Nephron progenitor cell (in vitro differentiated cells): Measurements from ENCODE around the gene CAPZA1.
"Not testable (repeated sequence)": the region's sequence is repeated elsewhere in the genome, so short reads cannot be mapped to it uniquely, and the experiment has no call there.

ENCODE experiments used
- DNase-seq: peaks from one replicate; pipeline ENCODE4 v3.0.0; 2021
- H3K27ac Mint-ChIP-seq: 2 replicates; pipeline ENCODE4 v1.8.0; 2021; ENCODE audit warnings: mild to moderate bottlenecking, moderate library complexity, mixed read lengths
- H3K27me3 Mint-ChIP-seq: 2 replicates; pipeline ENCODE4 v1.8.0; 2021; ENCODE audit warnings: mild to moderate bottlenecking, low read depth, mixed read lengths; ENCODE audit not compliant: poor library complexity
- H3K36me3 Mint-ChIP-seq: 2 replicates; pipeline ENCODE4 v1.8.0; 2021; ENCODE audit warnings: low read depth, mixed read lengths
- H3K4me1 Mint-ChIP-seq: 2 replicates; pipeline ENCODE4 v1.8.0; 2021; ENCODE audit warnings: mixed read lengths
- H3K4me3 Mint-ChIP-seq: 2 replicates; pipeline ENCODE4 v1.8.0; 2021; ENCODE audit warnings: mild to moderate bottlenecking, moderate library complexity, mixed read lengths
- H3K9me3 Mint-ChIP-seq: 2 replicates; pipeline ENCODE4 v1.8.0; 2021; ENCODE audit warnings: mild to moderate bottlenecking, moderate library complexity, mixed read lengths
- TF ChIP-seq, protein P1 (sequence below): fragments of 200-600 bp; sonication (generic); IDR thresholded peaks from 2 replicates; pipeline ENCODE4 v1.5.0; 2021; ENCODE audit warnings: antibody characterized with exemption

Gene CAPZA1

DNA sequence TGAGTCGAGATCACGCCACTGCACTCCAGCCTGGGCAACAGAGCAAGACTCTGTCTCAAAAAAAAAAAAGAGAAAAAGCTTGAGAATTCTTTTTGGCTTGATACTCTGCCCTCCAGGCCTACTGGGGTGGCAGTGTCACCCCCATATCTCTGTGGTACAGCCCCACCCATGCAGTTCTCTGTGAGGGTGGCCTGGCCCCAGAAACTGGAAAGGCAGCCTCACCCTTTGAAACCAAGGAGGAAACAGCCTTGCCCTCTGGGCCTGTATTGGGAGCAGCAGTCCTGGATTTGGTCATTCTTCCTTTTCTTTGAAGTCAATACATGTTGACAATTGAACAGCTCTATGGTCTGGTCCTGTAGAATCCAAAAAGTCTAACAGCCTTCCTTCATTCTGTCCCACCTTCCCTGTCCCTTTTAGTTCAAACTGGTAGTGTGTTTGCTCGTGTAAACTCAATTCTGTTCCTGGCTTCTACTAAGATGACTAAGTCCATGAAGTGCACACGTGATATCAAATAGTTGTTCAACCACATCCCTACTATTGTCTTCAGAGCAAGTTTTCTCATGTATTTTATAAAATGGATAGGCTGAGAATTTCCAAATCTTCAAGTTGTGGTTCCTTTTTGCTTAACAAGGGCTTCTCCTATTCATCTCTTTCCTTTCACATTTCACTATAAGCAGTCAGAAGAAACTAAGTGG lies 13.9 kb upstream of the CAPZA1 start:
- H3K36me3 Mint-ChIP-seq = peaks cover 72% of the 10 kb centered on the region
- H3K27me3 Mint-ChIP-seq = no peaks in the 10 kb centered on the region

DNA sequence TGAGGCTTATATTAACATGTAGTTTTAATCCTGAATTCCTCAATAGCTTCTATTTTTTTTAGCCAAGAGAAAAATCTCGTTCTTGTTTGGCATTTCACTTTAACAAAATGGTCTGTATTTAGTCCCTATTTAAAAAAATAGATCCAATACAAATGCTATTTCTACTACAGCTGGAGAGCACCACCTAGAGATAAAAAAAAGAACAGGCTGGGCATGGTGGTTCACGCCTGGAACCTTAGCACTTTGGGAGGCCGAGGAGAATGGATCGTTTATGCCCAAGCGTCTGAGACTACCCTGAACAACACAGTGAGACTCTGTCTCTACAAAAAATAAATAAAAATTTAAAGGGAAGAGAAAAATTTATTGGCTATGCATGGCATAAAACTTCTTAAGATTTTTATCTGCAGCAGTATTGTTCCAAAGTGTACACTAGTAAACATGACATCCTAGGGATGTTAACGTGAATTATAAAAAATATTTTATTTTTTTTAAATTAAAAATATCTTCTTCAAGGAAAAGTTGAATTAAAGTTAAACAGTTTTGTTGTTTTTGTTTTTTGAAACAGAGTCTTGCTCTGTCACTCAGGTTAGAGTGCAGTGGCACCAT lies 5.1 kb upstream of the CAPZA1 start:
- no peak for DNase-seq
- peaks cover 39% of the 10 kb centered on the region for H3K36me3 Mint-ChIP-seq
- H3K27me3 Mint-ChIP-seq = no peaks in the 10 kb centered on the region
- H3K4me3 Mint-ChIP-seq = no peak overlapping the region
- H3K9me3 Mint-ChIP-seq = no peaks in the 10 kb centered on the region
- H3K4me1 Mint-ChIP-seq = peaks cover 15% of the 10 kb centered on the region
- TF ChIP-seq, protein P1, sequence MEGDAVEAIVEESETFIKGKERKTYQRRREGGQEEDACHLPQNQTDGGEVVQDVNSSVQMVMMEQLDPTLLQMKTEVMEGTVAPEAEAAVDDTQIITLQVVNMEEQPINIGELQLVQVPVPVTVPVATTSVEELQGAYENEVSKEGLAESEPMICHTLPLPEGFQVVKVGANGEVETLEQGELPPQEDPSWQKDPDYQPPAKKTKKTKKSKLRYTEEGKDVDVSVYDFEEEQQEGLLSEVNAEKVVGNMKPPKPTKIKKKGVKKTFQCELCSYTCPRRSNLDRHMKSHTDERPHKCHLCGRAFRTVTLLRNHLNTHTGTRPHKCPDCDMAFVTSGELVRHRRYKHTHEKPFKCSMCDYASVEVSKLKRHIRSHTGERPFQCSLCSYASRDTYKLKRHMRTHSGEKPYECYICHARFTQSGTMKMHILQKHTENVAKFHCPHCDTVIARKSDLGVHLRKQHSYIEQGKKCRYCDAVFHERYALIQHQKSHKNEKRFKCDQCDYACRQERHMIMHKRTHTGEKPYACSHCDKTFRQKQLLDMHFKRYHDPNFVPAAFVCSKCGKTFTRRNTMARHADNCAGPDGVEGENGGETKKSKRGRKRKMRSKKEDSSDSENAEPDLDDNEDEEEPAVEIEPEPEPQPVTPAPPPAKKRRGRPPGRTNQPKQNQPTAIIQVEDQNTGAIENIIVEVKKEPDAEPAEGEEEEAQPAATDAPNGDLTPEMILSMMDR = no peak
- no peak overlapping the region for H3K27ac Mint-ChIP-seq

More for the DNA sequence above, 13.9 kb upstream of the CAPZA1 start:
- TF ChIP-seq, protein P1 = no peak
- Mint-ChIP-seq H3K9me3 (no peaks in the 10 kb centered on the region), H3K4me1 (no peaks in the 10 kb centered on the region), H3K27ac (no peak overlapping the region), H3K4me3 (no peak overlapping the region)
- no peak for DNase-seq

DNA sequence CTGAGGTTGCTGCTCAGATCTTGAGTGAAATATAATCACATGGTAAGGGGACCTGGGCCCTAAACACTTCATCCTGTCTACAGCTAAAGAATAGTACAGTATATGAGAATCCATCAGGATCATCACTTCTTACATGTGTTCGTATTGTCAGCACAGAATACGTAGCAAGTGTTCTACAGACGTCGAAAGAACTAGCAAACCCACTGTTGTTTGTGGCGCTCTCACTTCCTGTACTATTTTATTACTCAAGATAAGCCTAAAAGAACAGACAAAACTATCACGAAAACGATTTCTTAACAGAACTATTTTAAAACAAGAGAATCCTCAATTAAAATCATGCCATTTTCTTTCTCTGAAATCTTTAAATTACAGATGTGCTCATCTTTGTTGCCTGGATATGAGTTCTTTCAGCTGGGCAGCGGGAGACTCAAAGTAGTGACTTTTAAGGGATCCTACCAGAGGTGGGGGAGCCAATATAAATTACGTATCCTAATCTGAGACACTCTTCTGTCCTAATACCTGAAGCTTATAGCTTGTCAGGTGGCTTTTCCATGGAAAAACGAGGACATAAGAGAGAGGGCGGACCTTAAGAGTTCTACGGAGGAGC lies 1.4 kb upstream of the CAPZA1 start:
- Mint-ChIP-seq H3K4me1 (peaks cover 35% of the 10 kb centered on the region), H3K9me3 (no peaks in the 10 kb centered on the region), H3K36me3 (peaks cover 16% of the 10 kb centered on the region), H3K4me3 (peak overlapping the region; percentile 100), H3K27ac (peak overlapping the region; percentile 100), H3K27me3 (no peaks in the 10 kb centered on the region)
- no peak for DNase-seq
- TF ChIP-seq, protein P1 = no peak

DNA sequence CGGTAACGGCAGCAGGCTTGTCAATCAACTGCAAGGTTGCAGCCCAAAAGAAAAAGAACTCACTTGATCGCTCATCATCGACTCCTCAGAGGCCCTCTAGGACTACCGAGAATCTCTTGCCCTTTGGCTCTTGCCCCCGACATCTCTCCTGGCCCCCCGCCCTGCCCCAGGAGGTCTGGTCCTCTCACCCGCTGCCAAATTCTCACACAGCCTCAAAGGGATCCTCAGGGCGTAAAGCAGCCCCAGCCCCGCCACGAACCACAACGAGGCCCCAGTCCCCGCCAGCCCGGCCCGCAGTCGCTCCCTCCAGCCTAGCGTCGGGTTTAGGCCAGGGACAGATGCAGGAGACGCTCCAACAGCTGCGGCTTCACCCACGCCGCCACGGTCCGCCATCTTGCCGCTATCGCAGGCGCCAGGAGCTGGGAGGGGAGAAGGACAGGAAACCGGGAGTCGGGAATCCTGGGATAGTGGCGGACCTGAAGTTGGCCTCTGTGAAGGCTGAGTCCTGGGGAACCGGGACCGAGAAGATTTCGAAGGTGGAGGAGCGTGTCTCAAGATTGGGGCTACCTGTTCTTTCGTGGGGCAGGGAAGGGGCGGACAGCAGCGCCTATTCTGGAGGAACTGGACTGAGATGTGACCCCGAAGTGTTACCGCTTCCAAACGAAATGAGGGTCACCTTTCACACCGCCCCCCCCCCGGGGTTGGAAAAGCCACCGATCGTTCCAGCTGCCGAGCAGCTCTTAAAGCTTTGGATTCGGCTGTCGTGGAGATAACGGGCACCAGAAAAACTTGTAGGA lies 713 bp upstream of the CAPZA1 start, which contains the start of gene ST7L:
Gene ST7L, minus strand, starts transcription at position 421 of the 797 bp plus-strand sequence. Its CDS starts 28 bp downstream, at position 393.
- peak within 1 kb of the TSS; percentile 100 for H3K27ac Mint-ChIP-seq
- DNase-seq = peak; percentile 78
- no peaks in the 10 kb centered on the region for H3K27me3 Mint-ChIP-seq
- H3K4me3 Mint-ChIP-seq = peak within 1 kb of the TSS; percentile 100
- TF ChIP-seq, protein P1 = no peak
- H3K9me3 Mint-ChIP-seq = no peaks in the 10 kb centered on the region
- H3K4me1 Mint-ChIP-seq = peaks cover 36% of the 10 kb centered on the region
- peaks cover 16% of the 10 kb centered on the region for H3K36me3 Mint-ChIP-seq

DNA sequence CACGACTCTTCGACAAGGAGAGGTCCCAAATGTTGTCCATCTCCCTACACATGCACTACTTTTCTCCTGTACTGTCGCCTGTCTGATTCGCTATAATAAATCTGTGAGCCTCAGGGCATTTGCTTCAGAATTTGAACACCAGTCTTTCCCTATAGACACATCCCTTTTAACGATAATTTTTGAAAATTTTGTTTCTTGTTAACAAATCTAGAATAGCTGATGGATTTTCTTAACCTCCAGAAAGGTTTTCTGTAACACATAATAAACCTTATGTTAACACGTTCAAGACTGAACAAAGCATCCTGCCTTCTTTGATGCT lies 704 bp downstream of the CAPZA1 start:
- H3K36me3 Mint-ChIP-seq = peaks cover 6% of the 10 kb centered on the region
- H3K9me3 Mint-ChIP-seq = no peaks in the 10 kb centered on the region
- H3K4me3 Mint-ChIP-seq = peak overlapping the region; percentile 100
- no peak for DNase-seq
- peaks cover 36% of the 10 kb centered on the region for H3K4me1 Mint-ChIP-seq
- H3K27ac Mint-ChIP-seq = peak overlapping the region; percentile 100
- no peaks in the 10 kb centered on the region for H3K27me3 Mint-ChIP-seq
- TF ChIP-seq, protein P1 = no peak

DNA sequence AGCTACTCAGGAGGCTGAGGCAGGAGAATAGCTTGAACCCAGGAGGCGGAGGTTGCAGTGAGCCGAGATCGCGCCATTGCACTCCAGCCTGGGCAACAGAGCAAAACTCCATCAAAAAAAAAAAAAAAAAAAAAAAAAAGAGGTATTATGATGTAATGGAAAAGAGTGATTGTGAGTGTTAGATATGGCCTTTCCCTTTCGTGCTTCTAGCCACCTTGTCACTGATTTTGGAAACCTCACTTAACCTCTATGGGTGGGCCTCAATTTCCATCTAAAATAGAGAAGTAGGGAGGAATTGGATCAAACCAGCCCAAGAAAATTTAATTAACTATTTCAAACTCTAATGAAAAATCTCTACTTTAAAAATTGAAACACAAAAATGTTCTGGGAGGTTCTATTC lies 4.9 kb downstream of the CAPZA1 start:
- Mint-ChIP-seq H3K36me3 (peaks cover 22% of the 10 kb centered on the region), H3K4me1 (peaks cover 21% of the 10 kb centered on the region)
- not testable (repeated sequence) for DNase-seq, H3K27me3 Mint-ChIP-seq, H3K9me3 Mint-ChIP-seq, H3K4me3 Mint-ChIP-seq, H3K27ac Mint-ChIP-seq
